ENCODE data around the gene ZNF474.
A peak's percentile ranks its signal among the peaks of the same experiment; 100 is the strongest.

The ZNF474 gene

GRCh38 chr5:122097391-122097790 is 32.0 kb upstream of the ZNF474 start:
- no peak overlapping the region for H3K27ac ChIP-seq
- no peaks in the 10 kb centered on the region for H3K27me3 ChIP-seq
- H3K4me3 ChIP-seq = no peak overlapping the region
- no peak for TF ChIP-seq Cebpa-rat (IDR thresholded peaks at IDR 0.05)
- no peaks in the 10 kb centered on the region for H3K36me3 ChIP-seq
- H3K9ac ChIP-seq = no peak overlapping the region
- H3K4me2 ChIP-seq = no peak overlapping the region
- peaks cover 0 to 26% (median 0%) of the 10 kb centered on the region in 10 experiments; a peak in 4 of 20 replicates for H3K4me1 ChIP-seq
- H4K20me1 ChIP-seq = no peaks in the 10 kb centered on the region
- H3K9me3 ChIP-seq (replicated peaks in 1 of 11) = no peaks in the 10 kb centered on the region

GRCh38 chr5:122099060-122099790 is 30.1 kb upstream of the ZNF474 start:
- H3K27ac ChIP-seq = no peak overlapping the region
- no peak overlapping the region for H3K9ac ChIP-seq
- no peaks in the 10 kb centered on the region for H3K36me3 ChIP-seq
- H3K4me1 ChIP-seq = peaks cover 0 to 35% (median 0%) of the 10 kb centered on the region in 10 experiments; a peak in 4 of 20 replicates
- H3K4me3 ChIP-seq = no peak overlapping the region
- H4K20me1 ChIP-seq = no peaks in the 10 kb centered on the region
- H3K4me2 ChIP-seq = no peak overlapping the region
- no peaks in the 10 kb centered on the region for H3K27me3 ChIP-seq
- no peaks in the 10 kb centered on the region for H3K9me3 ChIP-seq (replicated peaks in 1 of 11)
- no peak for TF ChIP-seq Cebpa-rat (IDR thresholded peaks at IDR 0.05)

- Histone ChIP-seq H3K36me3 (no peaks in the 10 kb centered on the region), H3K9me3 (replicated peaks in 1 of 11) (no peaks in the 10 kb centered on the region), H3K4me2 (no peak overlapping the region), H3K4me3 (no peak overlapping the region), H3K27me3 (no peaks in the 10 kb centered on the region), H3K27ac (no peak overlapping the region), H3K9ac (no peak overlapping the region), H3K4me1 (peaks cover 0 to 26% (median 0%) of the 10 kb centered on the region in 10 experiments; a peak in 4 of 20 replicates), H4K20me1 (no peaks in the 10 kb centered on the region)
- TF ChIP-seq Cebpa-rat (IDR thresholded peaks at IDR 0.05) = no peak
Observed at GRCh38 chr5:122101636-122102285, 27.6 kb upstream of the ZNF474 start.

GRCh38 chr5:122102825-122103224 is 26.5 kb upstream of the ZNF474 start:
- no peak overlapping the region for H3K27ac ChIP-seq
- TF ChIP-seq Cebpa-rat (IDR thresholded peaks at IDR 0.05) = no peak
- H3K36me3 ChIP-seq = no peaks in the 10 kb centered on the region
- no peak overlapping the region for H3K4me3 ChIP-seq
- H3K4me2 ChIP-seq = peak overlapping the region in 1 of 11 experiments; percentile 33; a peak in 1 of 22 replicates
- no peaks in the 10 kb centered on the region for H4K20me1 ChIP-seq
- H3K27me3 ChIP-seq = no peaks in the 10 kb centered on the region
- no peak overlapping the region for H3K9ac ChIP-seq
- H3K4me1 ChIP-seq = peaks cover 0 to 26% (median 0%) of the 10 kb centered on the region in 10 experiments; a peak in 4 of 20 replicates
- no peaks in the 10 kb centered on the region for H3K9me3 ChIP-seq (replicated peaks in 1 of 11)

GRCh38 chr5:122105909-122106308 is 23.4 kb upstream of the ZNF474 start:
- no peaks in the 10 kb centered on the region for H3K36me3 ChIP-seq
- no peak for TF ChIP-seq Cebpa-rat (IDR thresholded peaks at IDR 0.05)
- H3K9me3 ChIP-seq (replicated peaks in 1 of 11) = no peaks in the 10 kb centered on the region
- no peak overlapping the region for H3K9ac ChIP-seq
- H4K20me1 ChIP-seq = no peaks in the 10 kb centered on the region
- H3K27ac ChIP-seq = no peak overlapping the region
- no peak overlapping the region for H3K4me2 ChIP-seq
- H3K27me3 ChIP-seq = no peaks in the 10 kb centered on the region
- H3K4me3 ChIP-seq = no peak overlapping the region
- H3K4me1 ChIP-seq = peaks cover 0 to 15% (median 0%) of the 10 kb centered on the region in 10 experiments; a peak in 4 of 20 replicates

GRCh38 chr5:122107016-122107415 is 22.3 kb upstream of the ZNF474 start:
- Histone ChIP-seq H3K27ac (no peak overlapping the region), H4K20me1 (no peaks in the 10 kb centered on the region), H3K4me3 (no peak overlapping the region), H3K4me2 (no peak overlapping the region), H3K9me3 (replicated peaks in 1 of 11) (no peaks in the 10 kb centered on the region), H3K4me1 (peaks cover 0 to 10% (median 0%) of the 10 kb centered on the region in 10 experiments; a peak in 3 of 20 replicates), H3K36me3 (no peaks in the 10 kb centered on the region), H3K9ac (no peak overlapping the region), H3K27me3 (no peaks in the 10 kb centered on the region)
- no peak for TF ChIP-seq Cebpa-rat (IDR thresholded peaks at IDR 0.05)

GRCh38 chr5:122110987-122111386 is 18.4 kb upstream of the ZNF474 start:
- Histone ChIP-seq H3K27ac (no peak overlapping the region), H3K27me3 (no peaks in the 10 kb centered on the region), H3K36me3 (no peaks in the 10 kb centered on the region), H3K4me2 (no peak overlapping the region), H3K9me3 (replicated peaks in 1 of 11) (no peaks in the 10 kb centered on the region), H3K4me3 (no peak overlapping the region), H3K9ac (no peak overlapping the region), H4K20me1 (no peaks in the 10 kb centered on the region), H3K4me1 (no peaks in the 10 kb centered on the region)
- no peak for TF ChIP-seq Cebpa-rat (IDR thresholded peaks at IDR 0.05)

GRCh38 chr5:122111460-122111859 is 17.9 kb upstream of the ZNF474 start:
- Histone ChIP-seq H4K20me1 (no peaks in the 10 kb centered on the region), H3K9me3 (replicated peaks in 1 of 11) (no peaks in the 10 kb centered on the region), H3K4me2 (no peak overlapping the region), H3K36me3 (no peaks in the 10 kb centered on the region), H3K9ac (no peak overlapping the region), H3K4me1 (peaks cover 0 to 5% (median 0%) of the 10 kb centered on the region in 10 experiments; a peak in 3 of 20 replicates), H3K27ac (no peak overlapping the region), H3K4me3 (no peak overlapping the region), H3K27me3 (no peaks in the 10 kb centered on the region)
- no peak for TF ChIP-seq Cebpa-rat (IDR thresholded peaks at IDR 0.05)

GRCh38 chr5:122112063-122112462 is 17.3 kb upstream of the ZNF474 start:
- no peak overlapping the region for H3K9ac ChIP-seq

More at GRCh38 chr5:122112063-122112462, 17.3 kb upstream of the ZNF474 start:
- H3K4me3 ChIP-seq = no peak overlapping the region
- no peak overlapping the region for H3K27ac ChIP-seq
- no peaks in the 10 kb centered on the region for H3K27me3 ChIP-seq
- H3K4me2 ChIP-seq = no peak overlapping the region
- no peaks in the 10 kb centered on the region for H4K20me1 ChIP-seq
- no peak for TF ChIP-seq Cebpa-rat (IDR thresholded peaks at IDR 0.05)
- H3K9me3 ChIP-seq (replicated peaks in 1 of 11) = no peaks in the 10 kb centered on the region
- peaks cover 0 to 6% (median 0%) of the 10 kb centered on the region in 10 experiments; a peak in 3 of 20 replicates for H3K4me1 ChIP-seq
- no peaks in the 10 kb centered on the region for H3K36me3 ChIP-seq

Data from BLaER1 treated with 17β-estradiol and CSF1 and Interleukin-3, amounts not matched to agents 10 nM and 100 nM (cell line).